Tibial nerve (tissue), 4 donors: ENCODE measurements around the gene SLC31A1. TPM values are rescaled to one million over a fixed set of nuclear protein-coding genes. Genes with fewer than 3 reads are reported as not detected.

Experiments used
- DNase-seq, 2 donors: peaks; one replicate each; pipeline ENCODE4 v3.0.0-alpha.2; 2019; ENCODE audit warnings: low spot score in 2 of 2
- H3K27ac ChIP-seq, 4 donors: fragments of 200-600 bp; sonication (generic) in 3 of 4; one replicate each; pipeline ENCODE4 v1.5.1; 2017 to 2019; ENCODE audit warnings: mild to moderate bottlenecking in 1 of 4
- H3K27me3 ChIP-seq, 2 donors: fragments of 200-600 bp; sonication (generic) in 1 of 2; one replicate each; pipeline versions ENCODE4 v1.5.1 to v1.6.0; 2017 to 2019
- H3K36me3 ChIP-seq, 3 donors: fragments of 200-600 bp; sonication (generic); one replicate each; pipeline ENCODE4 v1.5.1; 2018 to 2019
- H3K4me1 ChIP-seq, 4 donors: fragments of 200-600 bp; sonication (generic) in 3 of 4; one replicate each; pipeline ENCODE4 v1.5.1; 2017 to 2019
- H3K4me3 ChIP-seq, 4 donors: fragments of 200-600 bp; sonication (generic) in 3 of 4; one replicate each; pipeline ENCODE4 v1.5.1; 2017 to 2019; ENCODE audit warnings: mild to moderate bottlenecking in 1 of 4, moderate library complexity in 1 of 4
- H3K9me3 ChIP-seq, 4 donors: fragments of 200-600 bp; sonication (generic) in 3 of 4; one replicate each; pipeline ENCODE4 v1.5.1; 2017 to 2019
- EP300 ChIP-seq, 2 donors: sonication (generic); formaldehyde crosslinking; IDR thresholded peaks; one replicate each; pipeline ENCODE4 v1.6.1; 2017; ENCODE audit warnings: antibody characterized with exemption in 2 of 2, mild to moderate bottlenecking in 1 of 2
- POLR2A ChIP-seq, 2 donors: fragments of 450-650 bp; IDR thresholded peaks; one replicate each; pipeline ENCODE4 v1.6.1; 2017; ENCODE audit warnings: antibody characterized with exemption in 2 of 2, mild to moderate bottlenecking in 2 of 2, moderate library complexity in 2 of 2
- WGBS, 2 donors: methylation state at CpG; one replicate each; pipeline ENCODE4 v1.1.5; 2018; 5-methylcytosine and 5-hydroxymethylcytosine counted together
- total RNA-seq, 4 donors: library from RNA; depleted of rRNA; stranded (reverse); fragments of >200 nt; gene quantifications; one replicate each; pipeline ENCODE4 v1.1.0, GENCODE V29; 2016
- TF ChIP-seq, protein P1 (sequence below), 5 experiments: fragments of 200-600 bp in 3 of 5; fragments of 450-650 bp in 2 of 5; sonication (generic) in 3 of 5; IDR thresholded peaks; one replicate each; pipeline ENCODE4 v1.5.1; 2016 to 2019; ENCODE audit warnings: antibody characterized with exemption in 5 of 5, mild to moderate bottlenecking in 3 of 5, moderate library complexity in 2 of 5

SLC31A1 gene
- total RNA-seq, 4 donors from 2014 or later: 6.5 to 12.9 (median 10.6) TPM

DNA sequence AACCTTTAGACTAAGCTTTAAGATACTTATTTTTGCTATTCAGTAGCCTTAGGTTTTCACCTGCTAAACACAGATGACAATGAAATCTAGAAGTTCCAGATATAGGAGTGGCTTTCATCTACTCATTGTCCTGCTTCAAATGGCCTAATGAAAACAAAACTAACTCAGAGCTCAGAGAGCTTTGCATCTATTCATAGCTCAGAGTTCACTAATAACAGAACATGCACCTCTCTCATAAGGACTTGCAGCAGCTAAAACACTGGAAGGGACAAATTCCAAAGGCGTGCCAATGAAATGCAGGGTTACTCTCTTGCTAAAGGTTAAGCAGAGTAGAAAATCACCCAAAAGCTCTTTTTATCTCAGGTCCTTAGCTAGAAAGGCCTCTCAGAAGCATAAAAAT, 41.5 kb upstream of the SLC31A1 start:
- Histone ChIP-seq H3K27ac (no peak overlapping the region), H3K36me3 (peaks cover 0 to 96% (median 41%) of the 10 kb centered on the region in 3 donors), H3K4me3 (no peak overlapping the region), H3K4me1 (no peaks in the 10 kb centered on the region), H3K9me3 (no peaks in the 10 kb centered on the region), H3K27me3 (no peaks in the 10 kb centered on the region)
- 50 to 85% methylated on average over 1 of the region's 1 CpG for WGBS, 2 donors
- TF ChIP-seq POLR2A (IDR thresholded peaks at IDR 0.05) (no peak), EP300 (IDR thresholded peaks at IDR 0.05) (no peak)
- TF ChIP-seq, protein P1, sequence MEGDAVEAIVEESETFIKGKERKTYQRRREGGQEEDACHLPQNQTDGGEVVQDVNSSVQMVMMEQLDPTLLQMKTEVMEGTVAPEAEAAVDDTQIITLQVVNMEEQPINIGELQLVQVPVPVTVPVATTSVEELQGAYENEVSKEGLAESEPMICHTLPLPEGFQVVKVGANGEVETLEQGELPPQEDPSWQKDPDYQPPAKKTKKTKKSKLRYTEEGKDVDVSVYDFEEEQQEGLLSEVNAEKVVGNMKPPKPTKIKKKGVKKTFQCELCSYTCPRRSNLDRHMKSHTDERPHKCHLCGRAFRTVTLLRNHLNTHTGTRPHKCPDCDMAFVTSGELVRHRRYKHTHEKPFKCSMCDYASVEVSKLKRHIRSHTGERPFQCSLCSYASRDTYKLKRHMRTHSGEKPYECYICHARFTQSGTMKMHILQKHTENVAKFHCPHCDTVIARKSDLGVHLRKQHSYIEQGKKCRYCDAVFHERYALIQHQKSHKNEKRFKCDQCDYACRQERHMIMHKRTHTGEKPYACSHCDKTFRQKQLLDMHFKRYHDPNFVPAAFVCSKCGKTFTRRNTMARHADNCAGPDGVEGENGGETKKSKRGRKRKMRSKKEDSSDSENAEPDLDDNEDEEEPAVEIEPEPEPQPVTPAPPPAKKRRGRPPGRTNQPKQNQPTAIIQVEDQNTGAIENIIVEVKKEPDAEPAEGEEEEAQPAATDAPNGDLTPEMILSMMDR (IDR thresholded peaks at IDR 0.05): no peak
- DNase-seq: no peak

DNA sequence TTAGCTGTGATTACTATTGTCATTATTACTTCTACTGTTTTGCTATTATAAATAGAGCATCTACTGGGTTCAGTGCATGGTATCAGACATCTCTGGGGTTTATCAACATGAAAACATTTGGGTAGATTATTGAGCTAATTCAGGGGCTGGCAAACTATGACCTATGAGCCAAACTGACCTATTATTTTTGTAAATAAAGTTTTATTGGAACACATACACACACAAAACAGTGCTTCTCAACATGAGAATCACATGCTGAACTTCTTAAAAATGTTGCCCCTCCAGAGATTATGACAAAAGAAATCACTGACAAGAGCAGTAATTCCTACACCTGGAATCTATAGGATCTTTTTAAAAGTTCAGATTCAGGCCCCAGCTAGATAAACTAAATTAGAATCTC, 40.2 kb upstream of the SLC31A1 start:
- Histone ChIP-seq H3K27me3 (no peaks in the 10 kb centered on the region), H3K4me3 (no peak overlapping the region), H3K9me3 (no peaks in the 10 kb centered on the region), H3K27ac (no peak overlapping the region), H3K4me1 (no peaks in the 10 kb centered on the region), H3K36me3 (peaks cover 0 to 99% (median 46%) of the 10 kb centered on the region in 3 donors)
- no peak for DNase-seq
- TF ChIP-seq POLR2A (IDR thresholded peaks at IDR 0.05) (no peak), EP300 (IDR thresholded peaks at IDR 0.05) (no peak)
- TF ChIP-seq, protein P1 (IDR thresholded peaks at IDR 0.05): no peak

DNA sequence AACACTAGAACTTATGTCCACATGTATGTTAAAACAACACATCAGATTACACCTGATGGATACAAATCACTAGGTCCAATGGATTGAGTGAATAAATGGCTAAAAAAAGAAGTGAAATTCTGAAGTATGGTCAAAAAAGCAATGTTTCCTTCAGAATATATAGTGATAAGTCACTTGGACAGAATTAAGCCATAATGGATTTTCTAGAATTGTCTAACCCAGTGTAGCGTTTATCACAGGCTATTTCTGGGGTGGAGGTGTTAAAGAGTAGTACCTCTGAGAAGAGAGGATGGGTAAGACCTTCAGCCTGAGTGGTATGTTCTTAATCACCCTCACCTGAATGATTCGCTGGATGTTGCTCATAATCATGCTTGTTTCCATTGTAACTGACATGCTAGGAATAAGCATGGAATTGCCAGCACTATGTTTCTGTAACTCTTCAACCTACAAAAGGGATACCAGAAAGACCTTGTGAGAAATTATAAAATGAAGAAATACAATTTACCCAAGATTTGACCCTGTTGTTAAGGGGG, 37.3 kb upstream of the SLC31A1 start:
- 95 to 98% methylated on average over 2 of the region's 2 CpGs for WGBS, 2 donors
- no peak overlapping the region for H3K27ac ChIP-seq
- no peak for DNase-seq
- peaks cover 0 to 98% (median 32%) of the 10 kb centered on the region in 3 donors for H3K36me3 ChIP-seq
- no peaks in the 10 kb centered on the region for H3K9me3 ChIP-seq
- TF ChIP-seq, protein P1 (IDR thresholded peaks at IDR 0.05): no peak
- TF ChIP-seq POLR2A (IDR thresholded peaks at IDR 0.05) (no peak), EP300 (IDR thresholded peaks at IDR 0.05) (no peak)
- H3K4me1 ChIP-seq: no peaks in the 10 kb centered on the region
- no peak overlapping the region for H3K4me3 ChIP-seq
- no peaks in the 10 kb centered on the region for H3K27me3 ChIP-seq

DNA sequence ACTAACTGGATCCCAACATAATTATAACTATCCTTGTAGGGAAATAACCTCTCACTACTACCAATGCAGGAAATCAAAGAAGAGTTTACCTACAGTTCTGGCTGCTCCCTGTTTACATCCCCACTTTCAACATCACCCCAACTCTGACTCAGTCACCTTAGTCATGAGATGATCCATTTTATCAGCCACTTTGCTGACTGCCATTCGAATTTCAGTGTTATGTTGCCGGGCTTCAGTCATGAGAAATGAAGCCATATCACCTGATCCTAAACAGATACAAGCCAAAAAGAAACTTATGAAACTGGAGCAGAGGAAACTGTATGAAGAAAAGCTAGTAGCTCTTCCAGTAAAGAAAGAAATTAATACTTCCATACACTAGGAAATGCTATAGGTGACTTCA, 36.8 kb upstream of the SLC31A1 start:
- Histone ChIP-seq H3K9me3 (no peaks in the 10 kb centered on the region), H3K4me3 (no peak overlapping the region), H3K27me3 (no peaks in the 10 kb centered on the region), H3K27ac (no peak overlapping the region), H3K36me3 (peaks cover 0 to 93% (median 32%) of the 10 kb centered on the region in 3 donors), H3K4me1 (no peaks in the 10 kb centered on the region)
- TF ChIP-seq, protein P1 (IDR thresholded peaks at IDR 0.05): no peak
- TF ChIP-seq POLR2A (IDR thresholded peaks at IDR 0.05): no peak
- TF ChIP-seq EP300 (IDR thresholded peaks at IDR 0.05): no peak
- DNase-seq: no peak
- 95 to 97% methylated on average over 2 of the region's 2 CpGs for WGBS, 2 donors

DNA sequence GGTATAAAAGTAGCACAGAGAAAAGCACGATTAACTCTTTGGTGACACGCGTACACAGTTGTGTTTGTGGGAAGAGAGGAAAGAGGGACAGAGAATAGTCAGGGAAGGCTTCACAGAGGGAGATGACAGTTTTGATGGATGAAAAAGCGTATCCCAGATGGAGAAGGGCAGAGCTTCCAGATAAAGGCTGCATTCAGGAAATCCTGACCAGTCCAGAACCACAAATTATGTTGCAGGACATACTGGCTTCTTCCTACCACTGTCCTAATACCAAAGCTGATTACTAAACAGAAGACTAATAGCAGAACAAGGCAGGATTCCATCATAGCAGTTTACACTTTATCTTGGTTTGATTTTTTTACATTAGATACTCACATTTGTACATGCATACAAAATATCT, 36.1 kb upstream of the SLC31A1 start:
- WGBS, 2 donors: 78% methylated on average over 4 of the region's 4 CpGs
- peaks cover 0 to 90% (median 32%) of the 10 kb centered on the region in 3 donors for H3K36me3 ChIP-seq

More for the DNA sequence above, 36.1 kb upstream of the SLC31A1 start:
- Histone ChIP-seq H3K27ac (no peak overlapping the region), H3K4me1 (no peaks in the 10 kb centered on the region), H3K27me3 (no peaks in the 10 kb centered on the region), H3K4me3 (no peak overlapping the region), H3K9me3 (no peaks in the 10 kb centered on the region)
- TF ChIP-seq POLR2A (IDR thresholded peaks at IDR 0.05) (no peak), EP300 (IDR thresholded peaks at IDR 0.05) (no peak)
- TF ChIP-seq, protein P1 (IDR thresholded peaks at IDR 0.05): no peak
- DNase-seq: no peak
